ENCODE data around the gene TMPRSS13. TPM values are rescaled to one million over a fixed set of nuclear protein-coding genes. Genes with fewer than 3 reads are reported as not detected.

The TMPRSS13 gene
- total RNA-seq, 5 donors from 2014 or later (not counting 1 experiment from before 2014, with no cell fraction given), result 2.1 to 4.7 (median 3.7) TPM

DNA sequence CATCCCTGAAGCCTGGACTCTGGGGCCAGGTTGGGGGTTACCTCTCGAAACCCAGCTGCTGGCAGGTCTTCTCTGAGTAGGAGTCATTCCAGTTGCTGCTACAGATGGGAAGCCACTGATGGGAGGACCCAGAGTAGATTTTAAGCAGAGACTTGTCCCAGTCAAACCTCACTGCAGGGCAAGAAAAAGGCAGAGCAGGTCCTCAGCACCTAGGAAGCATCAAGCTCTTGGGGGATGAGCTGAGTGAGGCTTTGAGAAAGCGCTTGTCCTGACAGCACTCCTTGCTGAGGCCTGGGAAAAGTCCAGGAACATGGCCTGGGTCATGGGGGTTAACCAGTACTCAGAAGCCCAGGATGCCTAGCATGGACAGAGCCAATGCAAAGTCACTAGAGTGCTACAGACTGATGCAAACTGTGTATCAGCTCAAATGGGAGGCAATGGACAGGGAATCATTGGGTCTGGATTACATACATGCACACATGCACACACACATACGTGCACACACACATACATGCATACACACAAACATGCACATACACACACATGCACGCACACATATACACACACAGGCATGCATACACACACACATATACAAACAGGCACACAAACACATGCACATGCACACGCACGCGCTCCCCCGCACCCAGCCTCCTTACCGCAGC is 15.3 kb downstream of the TMPRSS13 start:
- ATAC-seq (replicated peaks in 1 of 4) (no peak), DNase-seq (no peak)
- Histone ChIP-seq H3K9me3 (no peaks in the 10 kb centered on the region), H3K27me3 (replicated peaks in 1 of 2; ENCODE audit: control insufficient read depth in 2 of 2, extremely low read depth in 1 of 2, insufficient read depth in 2 of 2, low read length in 1 of 2) (peaks cover 0 to 6% of the 10 kb centered on the region in 2 experiments), H3K27ac (ENCODE audit: low read length) (no peak overlapping the region), H3K36me3 (ENCODE audit: control insufficient read depth in 2 of 2, extremely low read depth in 1 of 2, insufficient read depth in 1 of 2, low read length in 1 of 2) (no peaks in the 10 kb centered on the region), H3K4me3 (ENCODE audit: control insufficient read depth in 1 of 2, extremely low read depth in 1 of 2, low read length in 1 of 2) (no peak overlapping the region), H3K4me1 (ENCODE audit: control insufficient read depth in 1 of 2, extremely low read depth in 1 of 2, insufficient read depth in 2 of 2, low read length in 2 of 2) (no peaks in the 10 kb centered on the region)
- POLR2A ChIA-PET, result no interaction called here
- Mint-ChIP-seq H3K27ac (no peak overlapping the region), H3K27me3 (no peaks in the 10 kb centered on the region), H3K4me3 (no peak overlapping the region), H3K4me1 (no peaks in the 10 kb centered on the region), H3K36me3 (peaks cover 8% of the 10 kb centered on the region), H3K9me3 (no peaks in the 10 kb centered on the region)
- 94% methylated on average over 9 of the region's 9 CpGs for WGBS (ENCODE audit: insufficient coverage)
- CTCF ChIA-PET, result no interaction called here

DNA sequence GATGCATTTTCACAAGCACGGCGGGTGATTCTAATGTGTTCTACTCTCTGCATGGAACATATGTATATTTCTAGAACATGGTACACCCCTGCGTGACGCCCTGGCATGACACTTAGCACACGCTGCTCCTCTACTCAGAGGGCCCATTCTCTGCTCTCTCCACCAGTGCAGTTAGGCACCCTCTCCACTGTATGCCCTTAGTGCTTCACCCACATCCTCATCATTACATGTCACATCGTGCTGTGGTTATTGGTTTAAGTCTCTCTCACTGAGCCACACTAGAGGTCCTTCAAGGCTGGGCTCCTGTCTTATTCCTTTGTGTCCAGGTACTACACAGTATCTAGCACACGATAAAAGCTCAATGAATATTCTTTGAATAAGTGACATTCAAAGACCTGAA is 16.7 kb downstream of the TMPRSS13 start:
- H3K9me3 Mint-ChIP-seq, result no peaks in the 10 kb centered on the region
- H3K27ac Mint-ChIP-seq, result no peak overlapping the region
- WGBS (ENCODE audit: insufficient coverage), result 100% methylated on average over 2 of the region's 7 CpGs
- Histone ChIP-seq H3K9me3 (no peaks in the 10 kb centered on the region), H3K27me3 (replicated peaks in 1 of 2; ENCODE audit: control insufficient read depth in 2 of 2, extremely low read depth in 1 of 2, insufficient read depth in 2 of 2, low read length in 1 of 2) (peaks cover 0 to 2% of the 10 kb centered on the region in 2 experiments), H3K4me3 (ENCODE audit: control insufficient read depth in 1 of 2, extremely low read depth in 1 of 2, low read length in 1 of 2) (no peak overlapping the region), H3K27ac (ENCODE audit: low read length) (no peak overlapping the region), H3K4me1 (ENCODE audit: control insufficient read depth in 1 of 2, extremely low read depth in 1 of 2, insufficient read depth in 2 of 2, low read length in 2 of 2) (peaks cover 0 to 1% of the 10 kb centered on the region in 2 experiments), H3K36me3 (ENCODE audit: control insufficient read depth in 2 of 2, extremely low read depth in 1 of 2, insufficient read depth in 1 of 2, low read length in 1 of 2) (no peaks in the 10 kb centered on the region)
- H3K4me1 Mint-ChIP-seq, result peaks cover 2 to 5% (median 4%) of the 10 kb centered on the region in 3 donors
- POLR2A ChIA-PET, result no interaction called here
- CTCF ChIA-PET, result no interaction called here
- H3K4me3 Mint-ChIP-seq, result no peak overlapping the region
- ATAC-seq (replicated peaks in 1 of 4), result no peak
- peaks cover 8% of the 10 kb centered on the region for H3K36me3 Mint-ChIP-seq
- no peak for DNase-seq
- H3K27me3 Mint-ChIP-seq, result peaks cover 0 to 5% of the 10 kb centered on the region in 2 donors

DNA sequence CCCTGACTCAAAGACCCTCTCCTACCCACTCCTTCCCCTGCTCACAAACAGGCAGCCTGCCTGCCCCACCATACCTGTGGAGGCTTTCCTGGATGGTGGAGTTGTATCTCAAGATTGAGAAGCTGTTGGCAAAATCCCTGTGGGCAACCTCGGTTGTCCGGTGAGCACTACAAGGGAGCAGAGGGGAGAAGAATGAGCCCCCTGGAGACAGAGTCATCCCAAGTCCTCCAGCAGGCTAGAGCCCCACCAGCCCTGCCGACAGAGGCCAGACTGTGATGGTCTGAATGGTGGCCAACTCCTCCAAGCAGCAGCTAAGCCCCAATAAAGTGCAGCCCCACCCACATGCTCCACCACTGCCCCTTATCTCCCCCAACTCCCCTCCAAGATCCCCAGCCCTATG is 17.5 kb downstream of the TMPRSS13 start:
- peaks cover 4 to 8% (median 7%) of the 10 kb centered on the region in 3 donors for H3K4me1 Mint-ChIP-seq
- DNase-seq (no peak), ATAC-seq (replicated peaks in 1 of 4) (no peak)
- ChIA-PET POLR2A (no interaction called here), CTCF (no interaction called here)
- no peaks in the 10 kb centered on the region for H3K9me3 Mint-ChIP-seq
- peaks cover 0 to 6% of the 10 kb centered on the region in 2 donors for H3K27me3 Mint-ChIP-seq
- peaks cover 0 to 7% of the 10 kb centered on the region in 2 experiments for H3K4me1 ChIP-seq (ENCODE audit: control insufficient read depth in 1 of 2, extremely low read depth in 1 of 2, insufficient read depth in 2 of 2, low read length in 2 of 2)
- no peak overlapping the region for H3K4me3 Mint-ChIP-seq
- H3K27ac Mint-ChIP-seq, result no peak overlapping the region
- no peaks in the 10 kb centered on the region for H3K9me3 ChIP-seq
- peaks cover 8% of the 10 kb centered on the region for H3K36me3 Mint-ChIP-seq
- H3K27ac ChIP-seq (ENCODE audit: low read length), result no peak overlapping the region
- no CpG with 5 or more reads among the region's 3 CpGs for WGBS (ENCODE audit: insufficient coverage)
- no peak overlapping the region for H3K4me3 ChIP-seq (ENCODE audit: control insufficient read depth in 1 of 2, extremely low read depth in 1 of 2, low read length in 1 of 2)
- H3K36me3 ChIP-seq (ENCODE audit: control insufficient read depth in 2 of 2, extremely low read depth in 1 of 2, insufficient read depth in 1 of 2, low read length in 1 of 2), result no peaks in the 10 kb centered on the region
- peaks cover 0 to 2% of the 10 kb centered on the region in 2 experiments for H3K27me3 ChIP-seq (replicated peaks in 1 of 2; ENCODE audit: control insufficient read depth in 2 of 2, extremely low read depth in 1 of 2, insufficient read depth in 2 of 2, low read length in 1 of 2)

DNA sequence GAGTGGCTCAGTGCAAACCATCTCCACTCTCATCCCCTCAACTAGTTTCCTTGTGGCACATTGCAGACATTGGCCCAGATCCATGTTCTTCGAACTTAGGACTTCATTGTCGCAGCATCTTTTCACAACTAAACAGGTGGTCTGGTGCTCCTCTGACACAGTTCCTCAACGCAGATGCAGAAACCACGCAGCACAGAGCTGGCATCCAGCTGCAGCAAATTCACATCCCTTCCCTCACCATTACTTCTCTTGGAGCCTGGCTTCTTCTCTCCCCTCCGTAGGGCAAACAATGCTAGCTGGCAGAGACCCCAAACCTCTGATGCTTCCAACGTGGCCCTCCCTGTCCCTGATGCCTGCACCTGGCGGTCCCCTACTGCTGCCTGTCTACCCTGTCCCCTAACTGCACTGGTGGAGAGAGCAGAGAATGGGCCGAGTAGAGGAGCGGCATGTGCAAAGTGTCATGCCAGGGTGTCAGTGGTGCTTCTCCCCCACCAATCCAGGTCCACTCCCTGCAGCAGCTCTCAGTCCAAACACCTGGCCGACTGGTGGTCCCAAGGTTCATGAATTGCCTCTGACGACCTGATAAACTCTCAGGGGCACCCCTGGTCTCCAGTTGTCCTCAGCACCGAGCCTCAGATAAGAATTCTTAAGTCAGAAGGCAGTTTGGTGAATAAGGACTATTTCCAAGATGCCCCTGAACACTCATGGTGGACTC is 18.1 kb downstream of the TMPRSS13 start:
- Mint-ChIP-seq H3K27me3 (peaks cover 0 to 6% of the 10 kb centered on the region in 2 donors), H3K36me3 (peaks cover 8% of the 10 kb centered on the region), H3K4me3 (no peak overlapping the region), H3K27ac (no peak overlapping the region), H3K4me1 (peaks cover 4 to 8% (median 7%) of the 10 kb centered on the region in 3 donors), H3K9me3 (no peaks in the 10 kb centered on the region)
- H3K4me3 ChIP-seq (ENCODE audit: control insufficient read depth in 1 of 2, extremely low read depth in 1 of 2, low read length in 1 of 2), result no peak overlapping the region
- DNase-seq, result peak in 1 of 35 experiments; percentile 2
- CTCF ChIA-PET, result no interaction called here
- ATAC-seq (replicated peaks in 1 of 4), result no peak
- WGBS (ENCODE audit: insufficient coverage), result 54% methylated on average over 10 of the region's 12 CpGs
- H3K27ac ChIP-seq (ENCODE audit: low read length), result no peak overlapping the region
- H3K27me3 ChIP-seq (replicated peaks in 1 of 2; ENCODE audit: control insufficient read depth in 2 of 2, extremely low read depth in 1 of 2, insufficient read depth in 2 of 2, low read length in 1 of 2), result peaks cover 0 to 2% of the 10 kb centered on the region in 2 experiments
- H3K36me3 ChIP-seq (ENCODE audit: control insufficient read depth in 2 of 2, extremely low read depth in 1 of 2, insufficient read depth in 1 of 2, low read length in 1 of 2), result no peaks in the 10 kb centered on the region
- POLR2A ChIA-PET, result no interaction called here
- H3K4me1 ChIP-seq (ENCODE audit: control insufficient read depth in 1 of 2, extremely low read depth in 1 of 2, insufficient read depth in 2 of 2, low read length in 2 of 2), result peaks cover 0 to 7% of the 10 kb centered on the region in 2 experiments
- no peaks in the 10 kb centered on the region for H3K9me3 ChIP-seq

DNA sequence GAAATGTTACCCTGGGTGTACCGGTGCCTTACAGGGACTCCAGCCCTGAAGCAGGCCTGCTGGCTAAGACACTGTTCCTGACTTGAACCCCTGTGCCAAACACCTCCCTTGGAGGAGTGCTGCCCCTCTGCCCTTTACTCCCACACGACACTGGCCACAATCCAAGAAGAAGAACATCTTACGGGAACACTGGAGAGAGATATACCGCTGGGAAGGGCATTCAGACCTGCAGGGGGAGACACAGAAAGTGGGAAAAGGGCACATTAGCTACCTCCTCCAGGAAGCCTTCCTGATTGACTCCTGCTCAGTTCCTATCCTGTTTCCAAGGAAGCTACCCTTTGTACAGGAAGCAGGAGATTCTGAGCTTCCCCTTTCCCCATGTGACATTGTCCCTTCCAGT is 18.7 kb downstream of the TMPRSS13 start:
- DNase-seq, result peak in 1 of 35 experiments; percentile 2
- H3K36me3 Mint-ChIP-seq, result peaks cover 8% of the 10 kb centered on the region
- Histone ChIP-seq H3K4me3 (ENCODE audit: control insufficient read depth in 1 of 2, extremely low read depth in 1 of 2, low read length in 1 of 2) (no peak overlapping the region), H3K27ac (ENCODE audit: low read length) (no peak overlapping the region), H3K4me1 (ENCODE audit: control insufficient read depth in 1 of 2, extremely low read depth in 1 of 2, insufficient read depth in 2 of 2, low read length in 2 of 2) (peaks cover 0 to 7% of the 10 kb centered on the region in 2 experiments), H3K9me3 (no peaks in the 10 kb centered on the region), H3K36me3 (ENCODE audit: control insufficient read depth in 2 of 2, extremely low read depth in 1 of 2, insufficient read depth in 1 of 2, low read length in 1 of 2) (no peaks in the 10 kb centered on the region), H3K27me3 (replicated peaks in 1 of 2; ENCODE audit: control insufficient read depth in 2 of 2, extremely low read depth in 1 of 2, insufficient read depth in 2 of 2, low read length in 1 of 2) (peaks cover 0 to 2% of the 10 kb centered on the region in 2 experiments)
- H3K4me1 Mint-ChIP-seq, result peaks cover 4 to 8% (median 7%) of the 10 kb centered on the region in 3 donors
- no peak for ATAC-seq (replicated peaks in 1 of 4)
- 100% methylated on average over 1 of the region's 4 CpGs for WGBS (ENCODE audit: insufficient coverage)
- POLR2A ChIA-PET, result no interaction called here
- H3K27ac Mint-ChIP-seq, result no peak overlapping the region
- H3K4me3 Mint-ChIP-seq, result no peak overlapping the region
- no peaks in the 10 kb centered on the region for H3K9me3 Mint-ChIP-seq
- peaks cover 0 to 6% of the 10 kb centered on the region in 2 donors for H3K27me3 Mint-ChIP-seq
- CTCF ChIA-PET, result no interaction called here

DNA sequence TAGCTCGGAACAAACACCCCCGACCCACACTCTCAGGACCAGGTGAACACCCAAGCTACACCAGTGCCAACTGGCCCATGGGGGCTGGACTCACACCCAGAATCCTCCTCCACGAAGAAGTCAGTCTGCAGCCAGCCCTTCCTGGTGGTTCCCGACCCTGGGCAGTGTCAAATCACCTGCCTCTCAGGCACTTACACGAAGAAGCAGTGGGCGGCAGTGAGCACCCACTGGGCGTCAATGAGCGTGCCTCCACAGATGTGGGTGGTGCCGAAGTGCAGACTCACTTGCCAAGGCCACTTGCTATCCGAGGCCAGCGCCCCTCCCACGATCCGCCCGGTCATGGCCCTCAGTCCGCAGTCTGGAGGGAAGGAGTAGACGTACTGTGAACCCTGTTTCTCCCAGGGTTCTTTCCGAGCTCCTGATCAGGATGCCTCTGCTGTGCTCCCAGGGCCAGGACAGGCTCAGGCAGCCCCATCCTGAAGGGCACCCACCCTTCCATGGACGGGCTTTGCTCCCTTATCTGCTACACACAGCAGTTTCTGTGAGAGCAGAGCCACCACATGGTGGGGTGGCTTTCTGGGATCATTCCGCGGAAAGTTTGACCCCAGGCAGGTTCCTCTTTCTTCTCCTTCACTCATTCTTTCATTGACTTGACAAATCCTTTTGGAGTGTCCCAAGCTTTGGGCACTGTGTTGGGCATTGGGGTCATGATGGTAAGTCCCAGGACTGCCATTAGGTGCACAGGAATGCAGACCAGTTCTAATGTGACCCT is 19.4 kb downstream of the TMPRSS13 start:
- no peak for ATAC-seq (replicated peaks in 1 of 4)
- H3K27me3 Mint-ChIP-seq, result peaks cover 0 to 6% of the 10 kb centered on the region in 2 donors
- no peak overlapping the region for H3K27ac Mint-ChIP-seq
- no peaks in the 10 kb centered on the region for H3K9me3 ChIP-seq
- no peak overlapping the region for H3K4me3 ChIP-seq (ENCODE audit: control insufficient read depth in 1 of 2, extremely low read depth in 1 of 2, low read length in 1 of 2)
- H3K27ac ChIP-seq (ENCODE audit: low read length), result no peak overlapping the region
- no peak overlapping the region for H3K4me3 Mint-ChIP-seq
- H3K4me1 ChIP-seq (ENCODE audit: control insufficient read depth in 1 of 2, extremely low read depth in 1 of 2, insufficient read depth in 2 of 2, low read length in 2 of 2), result peaks cover 0 to 7% of the 10 kb centered on the region in 2 experiments
- H3K27me3 ChIP-seq (replicated peaks in 1 of 2; ENCODE audit: control insufficient read depth in 2 of 2, extremely low read depth in 1 of 2, insufficient read depth in 2 of 2, low read length in 1 of 2), result peaks cover 0 to 2% of the 10 kb centered on the region in 2 experiments
- ChIA-PET POLR2A (no interaction called here), CTCF (no interaction called here)
- WGBS (ENCODE audit: insufficient coverage), result 87% methylated on average over 19 of the region's 20 CpGs
- peaks cover 8% of the 10 kb centered on the region for H3K36me3 Mint-ChIP-seq
- DNase-seq, result peak in 1 of 35 experiments; percentile 10
- H3K9me3 Mint-ChIP-seq, result no peaks in the 10 kb centered on the region
- no peaks in the 10 kb centered on the region for H3K36me3 ChIP-seq (ENCODE audit: control insufficient read depth in 2 of 2, extremely low read depth in 1 of 2, insufficient read depth in 1 of 2, low read length in 1 of 2)
- peaks cover 4 to 8% (median 7%) of the 10 kb centered on the region in 3 donors for H3K4me1 Mint-ChIP-seq
